HG03097 (cell line): ENCODE measurements around the gene KRTCAP2.

ENCODE experiments used
- ATAC-seq: cut with Tn5 transposase; IDR thresholded peaks from one replicate; pipeline ENCODE4 v1.9.1; 2021; ENCODE audit not compliant: unreplicated experiment, low FRiP score

Gene KRTCAP2

DNA sequence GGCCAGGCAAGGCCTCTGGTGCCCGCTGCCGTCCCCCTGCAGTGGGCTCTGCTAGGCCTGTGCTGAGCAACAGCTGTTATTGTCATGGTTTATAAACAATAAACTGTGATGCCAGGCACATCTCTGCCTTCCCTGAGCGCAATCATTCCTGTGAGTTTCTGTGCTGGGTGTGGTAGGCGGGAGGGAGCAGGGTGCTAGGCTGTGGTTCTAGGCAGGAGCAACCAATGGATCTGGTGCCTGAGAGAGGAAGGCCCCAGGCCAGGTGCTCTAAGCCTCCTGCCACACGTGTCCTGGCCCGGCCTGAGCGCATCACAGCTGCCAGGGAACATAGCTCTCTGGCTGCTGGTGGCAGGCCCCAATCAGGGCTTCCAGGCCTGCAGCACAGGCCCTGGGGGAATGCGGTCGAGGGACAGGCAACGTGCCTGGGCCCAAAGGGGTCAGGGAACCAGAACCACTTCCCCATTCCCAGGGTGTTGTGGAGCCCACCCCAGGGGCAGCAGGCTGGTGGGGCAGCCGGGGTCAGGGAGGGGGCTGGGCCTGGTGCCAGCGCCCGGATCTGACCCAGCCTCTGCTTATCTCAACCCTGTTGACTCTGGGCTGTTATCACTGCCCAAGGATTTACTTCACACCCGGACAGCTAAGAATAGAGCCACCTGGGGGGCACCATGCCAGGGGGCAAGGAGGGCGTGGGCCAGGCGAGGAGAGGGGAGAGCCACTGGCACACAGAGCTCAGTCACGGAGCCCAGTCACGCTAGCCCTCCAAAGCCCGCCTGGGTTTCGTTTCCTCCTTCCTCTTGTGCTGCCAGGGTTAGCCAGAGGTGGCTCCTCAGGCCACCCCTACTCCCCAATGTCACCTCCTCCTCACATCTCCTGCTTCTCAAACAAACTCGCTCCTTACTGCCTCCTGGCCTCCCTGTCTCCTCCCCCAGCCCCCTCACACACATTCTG, 12.0 kb upstream of the KRTCAP2 start:
- peak; percentile 57 for ATAC-seq

DNA sequence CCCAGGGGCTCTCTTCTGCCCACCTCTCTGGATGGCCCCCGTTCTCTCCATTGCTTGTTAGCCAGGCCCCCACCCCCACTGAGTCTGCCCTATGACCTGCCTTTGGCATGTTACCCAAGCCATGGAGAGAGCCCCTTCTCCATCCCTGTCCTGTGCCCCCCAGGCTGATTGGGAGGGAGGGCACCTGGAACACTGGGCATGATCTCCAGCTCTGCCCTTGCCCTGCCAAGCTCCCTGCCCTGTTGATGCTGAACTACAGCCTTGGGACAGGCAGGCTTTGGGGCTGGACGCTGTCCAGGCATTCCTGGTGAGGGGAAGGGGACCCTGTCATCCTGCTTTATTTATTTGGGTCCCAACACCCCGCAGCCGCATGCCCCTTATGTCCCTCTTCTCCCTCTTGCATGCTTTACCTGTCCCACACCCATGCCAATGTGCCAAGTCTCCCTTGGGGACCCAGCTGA, 11.3 kb upstream of the KRTCAP2 start:
- no peak for ATAC-seq

DNA sequence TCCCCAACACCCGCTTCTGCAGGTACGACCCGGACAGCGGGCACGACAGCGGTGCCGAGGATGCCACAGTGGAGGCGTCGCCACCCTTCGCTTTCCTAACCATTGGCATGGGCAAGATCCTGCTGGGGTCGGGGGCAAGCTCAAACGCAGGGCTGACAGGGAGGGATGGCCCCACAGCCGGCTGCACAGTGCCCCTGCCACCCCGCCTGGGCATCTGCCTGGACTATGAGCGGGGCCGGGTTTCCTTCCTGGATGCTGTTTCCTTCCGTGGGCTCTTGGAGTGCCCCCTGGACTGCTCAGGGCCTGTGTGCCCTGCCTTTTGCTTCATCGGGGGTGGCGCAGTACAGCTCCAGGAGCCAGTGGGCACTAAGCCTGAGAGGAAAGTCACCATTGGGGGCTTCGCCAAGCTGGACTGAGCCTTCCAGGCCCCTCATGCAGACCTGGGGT, 10.7 kb upstream of the KRTCAP2 start:
- no peak for ATAC-seq

DNA sequence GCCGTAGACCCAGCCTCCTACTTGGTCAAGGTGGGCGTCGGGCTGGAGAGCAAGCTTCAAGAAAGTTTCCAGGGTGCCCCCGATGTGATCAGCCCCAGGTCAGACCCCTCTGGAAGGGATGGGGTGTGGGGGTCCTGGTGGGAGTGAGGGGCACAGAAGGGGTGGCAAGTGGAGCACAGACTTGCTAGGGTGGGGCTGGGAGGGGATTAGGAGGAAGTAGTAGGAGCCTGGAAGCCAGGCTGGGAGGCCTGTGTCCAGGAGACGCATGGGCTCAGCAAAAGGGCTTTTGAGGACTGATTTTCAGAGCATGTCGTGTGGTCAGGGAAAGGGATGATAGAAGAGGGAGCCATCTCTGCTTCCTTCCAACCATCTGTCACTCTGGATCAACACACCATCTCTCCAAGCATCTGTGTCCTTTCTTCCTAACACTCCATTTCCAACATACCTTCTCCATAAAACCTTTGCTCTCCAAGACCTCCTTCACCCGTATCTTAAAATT, 9.0 kb upstream of the KRTCAP2 start:
- ATAC-seq: no peak

DNA sequence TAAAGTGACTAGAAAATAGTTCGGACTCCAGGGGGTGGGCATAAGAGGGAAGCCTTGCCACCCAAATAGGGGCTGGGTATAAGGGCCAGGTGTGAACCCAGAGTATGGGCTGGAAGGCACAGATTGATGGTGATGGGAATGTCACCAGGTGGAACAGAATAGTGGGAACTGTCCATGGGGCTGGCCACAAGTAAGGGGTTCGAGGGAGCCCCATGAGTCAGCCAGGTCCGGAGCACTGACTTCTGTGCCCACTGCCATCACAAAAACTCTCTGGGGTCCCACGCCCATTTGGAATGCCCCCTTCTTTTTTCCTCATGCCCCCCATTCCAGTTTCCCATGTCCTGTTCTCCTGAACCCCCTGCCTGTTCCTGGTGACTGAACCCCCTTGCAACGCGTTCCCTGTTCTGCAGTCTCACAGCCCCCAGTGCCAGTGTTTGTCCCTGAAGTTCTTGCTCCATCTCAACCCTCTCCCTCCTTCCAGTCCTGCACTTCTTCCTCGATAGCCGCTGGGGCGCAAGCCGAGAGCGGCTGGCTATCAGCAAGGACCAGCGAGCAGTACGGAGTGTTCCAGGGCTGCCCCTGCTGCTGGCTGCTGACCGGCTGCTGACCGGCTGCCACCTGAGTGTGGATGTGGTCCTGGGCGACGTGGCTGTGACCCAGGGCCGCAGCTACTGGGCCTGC, 8.4 kb upstream of the KRTCAP2 start:
- ATAC-seq: no peak

DNA sequence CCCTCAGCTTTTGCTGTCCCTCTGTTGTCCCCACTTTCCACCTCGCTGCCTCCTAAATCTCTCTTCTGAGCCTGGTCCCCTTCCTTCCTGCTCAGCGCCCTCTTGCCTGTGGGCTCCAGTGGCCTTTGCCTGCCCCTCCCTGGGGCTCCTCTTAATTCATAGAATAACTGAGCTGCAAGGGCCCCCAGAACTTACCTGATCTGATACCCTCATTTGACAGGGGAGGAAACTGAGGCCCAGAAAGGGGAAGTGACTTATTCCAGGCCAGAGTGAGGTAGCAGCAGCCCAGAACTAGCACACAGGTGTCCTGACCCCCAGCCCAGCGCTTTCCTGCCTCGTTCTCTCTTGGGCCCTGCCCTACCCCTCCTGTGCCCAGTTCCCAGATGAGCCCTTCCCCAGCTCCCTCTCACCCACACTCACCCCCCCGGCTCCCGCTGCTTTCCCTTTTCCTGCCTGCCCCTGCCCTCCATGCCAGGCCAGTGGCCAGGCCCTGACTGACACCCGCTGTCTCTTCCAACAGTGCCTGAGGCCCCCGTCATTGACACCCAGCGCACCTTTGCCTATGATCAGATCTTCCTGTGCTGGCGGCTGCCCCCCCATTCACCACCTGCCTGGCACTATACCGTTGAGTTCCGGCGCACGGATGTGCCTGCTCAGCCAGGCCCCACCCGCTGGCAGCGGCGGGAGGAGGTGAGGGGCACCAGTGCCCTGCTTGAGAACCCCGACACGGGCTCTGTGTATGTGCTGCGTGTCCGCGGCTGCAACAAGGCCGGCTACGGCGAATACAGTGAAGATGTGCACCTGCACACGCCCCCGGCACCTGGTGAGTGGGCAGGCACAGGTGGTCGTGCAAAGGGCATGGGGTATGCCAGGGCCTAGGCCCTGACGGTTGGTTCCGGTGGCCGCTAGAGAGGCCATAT, 6.3 kb upstream of the KRTCAP2 start:
- no peak for ATAC-seq

DNA sequence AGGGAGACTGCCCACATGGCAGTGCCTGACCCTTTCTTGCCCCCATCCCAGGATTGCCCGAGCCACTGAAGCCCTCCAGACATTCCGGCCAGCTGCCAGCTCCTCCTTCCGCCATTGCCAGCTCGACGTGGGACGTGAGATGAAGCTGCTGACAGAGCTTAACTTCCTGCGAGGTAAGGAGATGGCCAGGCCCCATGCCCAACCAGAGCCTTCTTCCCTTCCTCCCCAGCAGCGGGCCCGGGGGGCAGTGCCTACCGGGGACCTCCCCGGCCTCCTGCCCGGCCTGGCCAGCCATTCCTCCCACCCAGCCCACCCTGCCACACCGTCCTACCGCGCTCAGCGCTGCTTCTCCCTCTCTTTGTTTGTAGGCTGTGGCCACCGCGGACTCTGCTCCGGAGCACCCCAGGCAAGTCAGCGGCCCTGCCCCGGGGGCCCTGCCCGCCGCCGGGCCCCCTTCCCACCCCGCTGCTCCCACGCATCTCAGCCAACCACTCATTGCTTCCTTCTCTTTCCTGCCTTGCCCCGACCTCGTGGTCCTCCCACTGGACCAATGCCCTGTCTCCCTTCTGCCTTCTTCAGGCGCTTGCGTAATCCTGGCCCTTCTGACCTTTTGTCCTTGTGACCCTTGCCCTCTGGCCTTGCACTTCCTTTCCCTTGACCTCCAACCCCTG, 5.5 kb upstream of the KRTCAP2 start:
- ATAC-seq: no peak

DNA sequence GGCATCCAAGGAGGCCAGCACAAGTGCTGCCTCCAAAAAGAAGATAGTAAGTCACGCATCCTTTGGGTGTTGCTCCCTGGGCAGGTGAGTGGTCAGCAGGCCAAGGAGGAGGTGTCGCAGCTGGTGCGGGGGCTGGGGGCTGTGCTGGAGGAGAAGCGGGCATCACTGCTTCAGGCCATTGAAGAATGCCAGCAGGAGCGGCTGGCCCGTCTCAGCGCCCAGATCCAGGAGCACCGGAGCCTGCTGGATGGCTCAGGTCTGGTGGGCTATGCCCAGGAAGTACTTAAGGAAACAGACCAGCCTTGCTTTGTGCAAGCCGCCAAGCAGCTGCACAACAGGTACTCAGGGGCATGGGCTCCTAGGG, 4.8 kb upstream of the KRTCAP2 start:
- no peak for ATAC-seq

DNA sequence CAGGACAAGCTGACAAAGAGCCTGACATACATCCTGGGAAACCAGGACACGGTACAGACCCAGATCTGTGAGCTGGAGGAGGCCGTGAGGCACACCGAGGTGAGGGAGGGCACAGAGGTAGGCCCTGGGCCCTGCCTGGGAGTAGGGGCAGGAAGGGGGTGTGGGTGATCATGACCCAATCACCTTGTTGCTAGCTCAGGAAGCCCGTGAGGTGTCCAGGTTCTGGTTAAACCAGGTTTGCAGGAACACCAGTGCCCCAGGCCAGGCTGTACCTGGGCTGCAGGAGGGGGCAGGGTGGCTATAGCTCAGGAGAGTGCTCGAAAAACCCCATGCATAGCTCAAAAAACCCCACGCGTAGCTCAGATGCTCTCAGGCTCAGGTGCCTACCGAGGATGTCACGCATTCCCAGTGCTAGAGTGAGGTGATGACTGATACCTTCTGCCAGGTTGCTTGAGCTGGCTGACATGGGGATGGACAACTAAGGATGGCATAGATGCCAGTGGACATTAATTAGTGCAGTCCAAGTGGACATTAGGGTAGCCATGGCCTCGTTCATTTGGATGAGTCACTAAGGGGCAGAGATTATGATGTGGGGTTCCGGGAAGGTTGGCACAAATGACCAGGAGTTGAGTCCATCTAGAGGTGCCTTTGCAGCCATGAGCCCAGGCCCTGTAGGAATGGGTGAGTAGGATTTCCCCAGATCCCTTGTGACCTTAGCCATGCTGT, 4.3 kb upstream of the KRTCAP2 start:
- no peak for ATAC-seq

DNA sequence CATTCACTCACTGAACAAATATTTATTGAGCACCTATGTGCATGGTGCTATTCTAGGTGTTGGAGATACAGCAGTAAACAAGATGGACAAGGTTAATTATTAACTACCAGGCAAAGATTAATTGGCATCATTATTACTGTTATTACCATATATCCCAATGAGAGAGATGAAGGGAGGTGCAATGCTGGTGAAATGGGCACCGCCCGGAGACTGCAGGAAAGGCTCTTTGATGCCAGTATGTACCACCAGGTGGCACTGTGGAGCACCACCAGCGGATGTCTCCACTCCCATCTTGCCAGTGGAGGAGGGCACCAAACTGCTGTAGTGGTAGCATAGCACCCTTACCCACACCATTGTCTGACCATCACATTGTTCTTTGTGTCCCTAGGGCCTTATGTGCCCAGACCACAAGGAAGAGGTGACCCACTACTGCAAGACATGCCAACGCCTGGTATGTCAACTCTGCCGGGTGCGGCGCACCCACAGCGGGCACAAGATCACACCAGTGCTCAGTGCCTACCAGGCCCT, 3.5 kb upstream of the KRTCAP2 start:
- no peak for ATAC-seq

DNA sequence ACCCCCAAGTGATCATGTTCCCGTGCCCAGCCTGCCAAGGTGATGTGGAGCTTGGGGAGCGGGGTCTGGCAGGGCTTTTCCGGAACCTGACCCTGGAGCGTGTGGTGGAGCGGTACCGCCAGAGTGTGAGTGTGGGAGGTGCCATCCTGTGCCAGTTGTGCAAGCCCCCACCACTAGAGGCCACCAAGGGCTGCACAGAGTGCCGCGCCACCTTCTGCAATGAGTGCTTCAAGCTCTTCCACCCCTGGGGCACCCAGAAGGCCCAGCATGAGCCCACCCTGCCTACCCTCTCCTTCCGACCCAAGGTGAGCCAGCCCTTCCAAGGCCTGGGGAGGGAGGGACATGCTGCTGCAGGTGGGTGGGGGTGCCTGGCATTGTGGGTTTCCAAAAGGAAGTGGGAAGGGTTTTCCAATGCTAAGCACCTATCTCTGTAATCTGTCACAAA, 2.8 kb upstream of the KRTCAP2 start:
- no peak for ATAC-seq

DNA sequence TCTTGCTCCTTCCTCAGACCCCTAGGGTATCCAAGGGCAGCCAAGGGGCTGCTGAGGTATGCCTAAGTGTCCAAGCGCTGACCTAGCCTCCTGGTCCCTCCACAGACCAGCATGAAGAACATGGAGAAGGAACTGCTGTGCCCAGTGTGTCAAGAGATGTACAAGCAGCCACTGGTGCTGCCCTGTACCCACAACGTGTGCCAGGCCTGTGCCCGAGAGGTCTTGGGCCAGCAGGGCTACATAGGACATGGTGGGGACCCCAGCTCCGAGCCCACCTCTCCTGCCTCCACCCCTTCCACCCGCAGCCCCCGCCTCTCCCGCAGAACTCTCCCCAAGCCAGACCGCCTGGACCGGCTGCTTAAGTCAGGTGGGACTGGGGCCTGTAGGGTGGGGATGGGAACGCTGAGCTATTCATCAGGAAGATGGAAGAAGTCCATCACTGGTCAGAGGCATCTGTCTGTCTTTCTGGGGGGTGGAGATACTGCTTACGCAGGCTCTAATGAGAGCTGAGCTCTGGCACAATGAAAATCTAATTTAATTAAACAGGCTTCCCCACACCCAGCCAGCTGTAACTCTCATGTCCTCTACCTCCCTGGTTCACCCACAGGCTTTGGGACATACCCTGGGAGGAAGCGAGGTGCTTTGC, 2.3 kb upstream of the KRTCAP2 start:
- no peak for ATAC-seq

DNA sequence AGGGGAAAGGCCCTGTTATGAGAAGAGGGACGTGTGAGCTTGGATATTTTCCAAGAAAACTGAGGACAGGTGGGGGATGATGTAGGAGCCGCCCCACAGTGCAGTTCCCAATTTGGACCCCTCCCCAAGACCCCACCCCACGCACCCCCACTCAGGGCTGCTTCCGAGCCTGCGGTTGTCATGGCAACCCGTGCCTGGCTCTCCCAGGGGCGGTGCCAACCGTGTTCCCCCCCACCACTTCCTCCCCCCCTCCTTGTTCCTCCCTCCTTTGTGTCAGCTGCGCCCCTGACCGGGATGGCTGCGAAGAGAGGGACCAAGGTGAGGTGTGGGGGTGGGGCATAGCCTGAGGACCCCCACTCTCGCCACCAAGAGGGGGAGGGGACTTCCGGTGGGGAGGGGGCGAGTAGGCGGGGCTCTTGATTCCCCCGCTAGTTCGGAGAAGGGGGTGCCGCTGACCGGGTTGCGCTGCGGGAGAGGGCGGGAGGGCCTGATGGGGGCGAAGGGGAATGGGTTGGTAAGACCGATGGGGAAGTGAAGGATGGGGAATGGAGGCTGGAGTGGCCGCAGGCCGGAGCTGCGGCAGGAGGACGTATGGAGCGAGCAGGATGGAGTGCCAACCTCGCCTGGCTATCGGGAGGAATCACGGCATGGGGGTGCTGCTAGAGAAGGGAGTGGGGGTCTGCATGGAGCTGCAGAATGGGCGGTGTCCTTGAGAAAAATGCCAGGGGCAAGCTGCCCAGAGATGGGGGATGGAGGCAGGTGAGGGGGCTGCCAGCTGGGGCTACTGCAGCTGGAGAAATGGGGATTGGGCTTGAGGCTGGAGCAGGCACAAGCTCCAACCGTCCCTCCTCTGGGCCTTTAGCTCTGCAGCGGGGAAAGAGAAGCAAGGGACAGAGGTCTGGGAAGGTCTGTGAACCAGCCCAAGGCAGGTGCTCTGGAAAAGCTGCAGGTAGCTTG, 1.5 kb upstream of the KRTCAP2 start:
- no peak for ATAC-seq

DNA sequence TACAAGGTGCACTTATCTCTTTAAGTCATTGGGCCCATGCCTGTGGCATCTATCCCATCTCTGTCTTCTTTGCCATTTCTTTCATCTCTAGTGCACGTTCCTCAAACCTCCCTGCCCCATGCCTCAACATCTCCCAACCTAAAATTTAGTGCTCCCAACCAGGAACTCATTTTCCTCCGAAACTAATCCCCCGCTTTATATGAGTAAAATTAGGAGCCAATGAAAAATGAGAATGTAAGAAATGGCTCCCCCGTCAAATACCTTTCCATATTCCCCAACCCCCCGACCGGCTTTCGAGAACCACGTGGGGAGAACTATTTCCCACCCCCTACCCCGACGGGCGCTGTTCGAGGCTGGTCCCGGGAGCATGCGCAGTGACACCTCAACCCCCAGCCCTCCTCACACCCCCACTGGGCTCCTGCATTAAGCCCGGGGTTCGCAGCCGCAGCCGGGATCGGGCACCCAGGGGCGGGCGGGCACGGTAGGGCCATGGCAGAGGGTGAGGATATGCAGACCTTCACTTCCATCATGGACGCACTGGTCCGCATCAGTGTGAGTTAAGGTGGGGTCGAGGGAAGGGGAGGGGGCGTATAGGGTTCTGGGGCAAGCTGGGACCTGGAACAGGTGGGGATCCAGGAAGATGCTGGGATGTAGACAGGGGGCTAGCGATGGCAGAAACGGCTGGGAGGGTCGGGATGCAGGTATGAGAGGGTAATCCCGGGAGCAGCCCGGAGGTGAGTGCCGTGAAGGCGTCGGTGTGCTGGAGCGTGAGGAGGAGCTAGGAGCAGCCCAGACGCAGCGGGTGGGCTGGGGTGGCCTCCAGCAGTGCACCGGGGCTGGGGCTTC, 597 bp upstream of the KRTCAP2 start, which contains the start of gene TRIM46:
Gene TRIM46 (plus strand): TSS at position 372 of the 846 bp plus-strand sequence. CDS start 118 bp downstream, at position 490.
- no peak for ATAC-seq

DNA sequence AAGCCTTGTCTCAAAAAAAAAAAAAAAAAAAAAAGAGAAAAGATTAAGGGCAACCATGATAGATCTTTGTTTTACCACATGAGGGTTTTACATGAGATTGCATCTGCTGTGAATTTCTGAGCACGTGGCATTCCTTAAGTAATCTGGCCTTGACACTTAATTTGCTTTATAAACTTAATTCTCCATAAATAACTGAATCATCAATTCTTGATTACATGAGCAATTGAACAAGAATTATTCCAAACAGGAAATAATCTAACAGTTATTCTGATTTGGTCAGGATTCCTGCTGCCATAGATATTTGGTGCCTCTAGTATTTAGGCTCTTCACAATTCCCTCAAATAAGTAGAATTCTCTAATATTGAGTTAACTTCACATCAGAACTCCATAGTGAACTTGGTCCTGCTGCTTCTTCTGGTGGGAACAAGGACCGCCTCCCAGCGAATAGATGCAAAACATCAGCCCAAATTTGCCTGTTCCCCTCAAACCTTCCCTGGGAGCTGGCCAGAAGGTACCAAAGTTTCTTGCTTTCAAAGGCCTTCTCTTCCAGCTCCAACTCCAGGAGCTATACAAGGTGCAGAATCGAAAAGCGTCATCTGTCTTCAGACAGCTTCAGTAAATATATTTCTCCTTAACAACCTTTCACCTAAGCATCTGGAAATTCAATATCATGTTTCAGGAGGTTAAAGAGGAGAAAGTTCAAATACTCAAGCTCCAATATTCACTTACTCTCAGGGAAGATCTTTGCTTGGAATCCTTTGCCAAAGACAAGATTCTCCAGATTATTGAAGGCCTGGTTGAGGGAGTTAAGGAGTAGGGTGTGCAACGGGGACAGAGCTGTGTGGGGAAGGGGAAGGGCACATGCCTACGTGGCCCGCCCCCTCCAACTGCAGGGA, 1.0 kb downstream of the KRTCAP2 start:
- no peak for ATAC-seq
